Stimulated activated naive CD4-positive, alpha-beta T cell (primary cell): ENCODE data around the gene COA8.

Experiments
- DNase-seq, 6 experiments: peaks; one replicate each; lab custom pipeline; 2025; lab: John Stamatoyannopoulos, UW

The COA8 gene

DNA sequence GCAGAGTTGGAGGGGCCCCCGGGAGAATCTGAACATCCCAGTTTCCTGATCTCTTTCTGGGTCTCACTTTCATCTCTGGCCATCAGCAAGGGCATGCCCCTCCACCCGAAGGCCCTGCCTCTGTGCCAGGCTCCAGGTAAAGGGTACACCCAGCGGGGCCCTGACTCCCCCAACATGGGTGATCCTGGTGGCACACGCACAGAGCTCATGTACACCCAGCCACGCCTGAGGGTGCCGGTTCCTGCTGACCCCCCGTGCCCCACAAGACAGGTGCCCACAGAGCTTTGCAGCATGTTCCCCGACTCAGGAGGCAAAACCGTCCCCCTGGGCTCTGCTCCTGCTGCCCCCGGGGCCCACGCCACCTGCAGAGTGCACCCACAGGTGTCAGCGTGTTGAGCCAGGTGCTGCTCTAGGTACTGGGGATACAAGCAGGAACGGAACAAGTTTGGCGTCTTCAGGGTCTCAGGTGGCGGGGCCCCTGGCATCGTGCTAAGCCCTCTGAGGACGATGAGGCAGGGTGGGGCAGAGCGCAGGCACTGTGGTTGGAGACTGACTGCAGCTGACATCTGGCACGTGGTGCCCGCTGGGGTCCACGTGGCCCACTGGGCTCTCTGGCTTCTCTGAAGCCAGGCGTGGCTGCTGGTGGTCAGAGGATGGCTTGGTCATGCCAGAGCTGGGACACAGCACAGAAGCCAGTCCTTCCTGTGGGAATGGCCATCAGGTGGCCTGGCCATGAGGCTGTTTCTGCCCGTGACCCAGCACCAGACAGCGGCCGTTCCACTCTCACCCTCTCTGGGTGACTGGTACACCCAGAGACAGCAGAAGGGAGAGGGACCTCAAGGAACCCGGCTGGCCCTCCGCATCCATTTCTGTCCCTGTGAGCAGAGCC is 14.1 kb upstream of the COA8 start:
- no peak for DNase-seq

DNA sequence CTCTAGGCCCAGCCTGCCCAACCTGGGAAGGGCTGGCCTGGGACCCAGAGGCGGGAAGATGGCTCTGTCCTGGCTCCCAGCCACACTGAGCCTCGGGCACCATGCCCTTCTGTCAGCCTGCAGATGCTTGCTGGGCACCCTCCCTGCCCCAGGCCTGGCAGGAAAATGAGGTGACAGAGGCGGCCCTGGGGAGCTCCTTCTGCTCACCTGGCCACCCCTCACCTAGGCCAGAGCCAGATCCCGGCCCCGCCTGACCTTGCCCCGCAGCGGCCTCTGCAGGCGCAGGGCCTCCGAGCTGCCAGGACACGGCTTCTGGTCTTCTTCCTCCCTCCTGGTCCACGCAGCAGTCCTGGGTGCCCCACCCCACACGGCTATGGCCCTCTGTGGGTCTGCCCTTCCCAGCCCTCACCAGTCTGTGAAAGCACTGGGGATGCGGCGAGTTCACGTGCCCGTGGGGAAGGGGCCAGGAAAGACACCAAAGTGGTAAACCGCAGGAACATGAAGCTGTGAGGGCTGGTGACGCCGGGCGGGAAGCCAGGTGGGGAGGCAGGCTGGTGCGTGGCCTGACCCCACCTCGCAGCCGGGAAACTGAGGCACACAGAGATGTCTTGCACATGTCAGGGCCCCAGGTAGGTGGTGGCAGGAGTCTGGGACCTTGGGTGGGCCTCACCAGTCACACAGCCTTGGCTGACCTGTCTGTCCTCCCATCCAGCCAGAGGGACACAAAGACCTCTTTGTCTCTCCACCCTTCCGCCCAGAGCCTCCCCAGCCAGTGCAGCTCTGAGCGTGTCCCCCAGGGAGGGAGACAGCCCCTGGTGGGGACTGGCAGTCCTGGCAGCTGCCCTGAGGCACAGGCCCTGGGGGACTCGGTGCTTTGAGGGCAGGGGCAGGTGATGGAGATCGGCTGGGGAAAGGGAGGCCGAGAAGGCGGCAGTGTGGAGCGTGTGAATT is 13.1 kb upstream of the COA8 start:
- DNase-seq = no peak

DNA sequence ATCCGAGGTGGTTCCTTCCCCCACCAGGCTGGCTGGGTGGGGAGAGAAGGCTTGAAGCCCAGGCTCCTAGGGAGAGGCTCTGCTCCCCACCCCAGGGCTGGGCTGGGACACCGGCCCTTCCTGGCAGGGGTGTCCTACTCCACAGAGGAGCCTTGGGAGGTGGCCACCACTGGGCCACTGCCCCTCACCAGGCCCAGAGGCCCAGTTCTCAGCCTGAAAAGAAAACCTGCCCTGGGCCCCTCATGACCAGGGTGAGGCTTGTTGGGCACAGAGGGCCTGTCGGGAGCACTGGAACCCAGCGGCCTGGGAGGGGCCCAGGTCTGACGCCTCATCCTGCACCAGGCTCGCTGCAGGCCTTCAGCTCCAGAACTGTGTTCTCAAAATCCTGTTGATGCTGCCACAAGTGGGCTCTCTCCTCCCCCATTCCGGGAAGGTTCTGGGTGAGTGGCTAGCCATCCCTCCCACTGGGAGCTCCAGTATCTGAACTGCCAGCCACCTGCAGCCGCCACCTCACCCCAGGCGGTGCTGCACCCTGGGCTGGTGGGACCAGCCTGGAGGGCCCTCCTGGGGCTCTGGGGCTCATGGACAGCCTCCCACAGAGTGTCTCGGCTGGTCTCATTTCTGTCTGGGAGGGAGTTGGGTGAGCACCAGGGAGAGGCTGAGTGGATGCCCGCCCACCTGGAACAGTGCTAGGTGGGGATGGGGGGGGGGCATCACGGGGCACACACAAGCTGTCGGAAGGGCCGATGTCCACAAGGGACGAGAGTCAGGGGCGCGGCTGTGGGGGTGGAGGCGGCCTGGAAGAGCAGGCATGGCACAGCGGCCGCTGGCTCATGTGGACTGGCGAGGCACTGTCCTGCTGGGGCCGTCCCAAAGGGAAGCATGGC is 12.1 kb upstream of the COA8 start:
- DNase-seq = no peak

DNA sequence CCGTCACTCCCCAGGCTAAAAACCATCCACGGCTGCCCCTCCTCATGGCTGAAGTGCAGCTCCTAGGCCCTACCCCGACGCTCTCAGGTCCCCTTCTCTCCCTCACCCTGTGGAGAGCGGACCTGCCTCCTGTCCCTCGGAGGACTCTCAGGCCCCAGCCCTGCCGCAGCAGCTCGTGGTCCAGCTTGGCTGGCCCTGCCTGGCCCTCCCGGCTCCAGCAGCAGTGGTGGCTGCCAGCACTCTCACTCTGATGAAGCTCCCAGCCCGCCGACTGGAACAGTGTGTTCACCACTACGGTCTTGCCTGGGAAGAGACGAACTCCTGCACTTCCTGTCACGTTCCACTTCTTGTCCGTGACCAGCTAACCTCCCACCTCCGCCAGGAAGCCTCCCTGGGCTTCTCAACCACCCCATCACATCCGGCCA is 11.4 kb upstream of the COA8 start:
- DNase-seq = no peak

DNA sequence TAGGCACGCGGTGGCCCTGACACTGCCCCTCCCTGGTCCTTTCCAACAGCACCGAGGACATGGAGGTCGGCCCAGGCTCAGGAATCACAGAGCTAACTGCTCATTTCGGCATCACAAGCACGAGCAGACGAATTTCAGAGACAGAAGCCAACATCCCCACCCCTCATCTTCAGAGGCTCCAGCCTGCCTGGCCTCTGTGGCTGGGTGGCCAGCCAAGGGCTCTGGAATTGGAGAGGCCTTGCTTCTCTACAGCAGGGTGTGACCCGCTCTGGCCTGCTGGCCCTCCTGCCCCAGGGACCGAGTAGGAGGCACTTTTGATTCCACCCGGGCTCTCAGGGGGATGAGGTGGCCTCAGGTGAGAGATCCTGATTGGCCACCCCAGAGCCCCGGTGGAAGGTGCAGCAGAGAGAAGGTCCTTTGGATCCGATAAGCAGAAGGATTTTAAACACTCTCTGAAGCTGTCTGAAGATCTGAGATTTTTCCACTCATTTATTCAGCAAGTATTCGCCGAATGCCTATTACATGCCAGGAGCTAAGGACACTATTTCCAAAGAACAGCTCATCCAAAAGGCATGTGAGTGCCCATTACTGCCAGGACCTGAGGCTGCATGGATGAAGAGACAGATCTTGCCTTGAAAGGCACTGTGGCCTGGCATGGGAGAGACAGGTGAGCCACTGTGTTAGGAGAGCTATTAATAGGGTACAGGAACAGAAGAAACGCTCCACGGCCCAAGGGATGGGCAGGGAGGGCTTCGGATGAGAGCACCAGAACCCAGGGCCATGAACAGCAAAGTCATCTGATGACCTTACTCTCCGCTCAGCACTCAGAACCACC is 10.5 kb upstream of the COA8 start:
- DNase-seq = no peak

DNA sequence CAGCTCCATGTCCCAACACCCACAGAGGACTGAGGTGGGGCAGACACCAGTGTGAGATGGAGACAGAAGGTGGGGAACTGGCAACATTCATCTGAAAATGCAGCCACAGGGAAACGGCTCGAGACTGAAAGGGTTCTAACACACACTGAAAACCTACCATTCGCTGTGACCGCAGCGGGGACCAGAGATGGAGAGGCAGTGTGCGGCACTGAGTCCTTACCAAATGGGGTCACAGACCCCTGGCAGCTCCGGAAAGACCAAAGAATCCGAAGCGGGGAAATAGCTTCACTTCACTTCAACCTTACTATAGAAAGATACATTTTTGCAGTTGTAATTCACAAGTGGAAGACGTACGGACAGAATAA is 9.9 kb upstream of the COA8 start:
- no peak for DNase-seq

DNA sequence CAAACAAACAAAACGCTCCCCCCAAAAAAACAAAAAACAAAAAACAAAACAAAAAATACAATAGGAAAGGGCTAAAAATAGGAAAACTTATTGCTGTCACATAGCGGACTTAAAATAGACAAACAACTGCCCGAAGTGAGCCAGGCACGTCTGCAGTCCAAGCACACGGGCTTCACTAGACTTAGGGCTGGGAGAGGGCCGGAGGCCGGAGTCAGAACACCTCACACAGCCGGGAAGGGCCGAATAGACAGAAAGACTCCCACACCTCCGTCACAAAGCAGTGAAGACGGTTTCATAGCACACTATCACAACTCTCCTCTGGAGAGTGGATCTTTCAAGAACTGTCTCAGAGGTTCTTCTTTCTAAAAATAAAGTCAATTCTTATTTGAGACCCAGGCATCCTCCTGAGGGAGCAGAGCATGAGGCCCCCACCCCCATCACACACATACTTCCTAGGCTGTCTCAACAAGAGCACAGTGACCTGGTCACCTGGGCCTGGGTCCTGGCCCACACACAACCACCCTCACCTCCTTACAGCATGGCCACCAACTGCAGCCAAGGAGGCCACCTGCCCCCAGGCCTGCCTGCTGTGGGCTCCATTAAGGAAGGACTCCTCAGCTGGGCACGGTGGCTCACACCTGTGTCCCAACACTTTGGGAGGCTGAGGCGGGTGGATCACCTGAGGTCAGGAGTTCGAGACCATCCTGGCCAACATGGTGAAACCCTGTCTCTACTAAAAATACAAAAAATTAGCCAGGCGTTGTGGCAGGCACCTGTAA is 7.0 kb upstream of the COA8 start:
- no peak for DNase-seq

DNA sequence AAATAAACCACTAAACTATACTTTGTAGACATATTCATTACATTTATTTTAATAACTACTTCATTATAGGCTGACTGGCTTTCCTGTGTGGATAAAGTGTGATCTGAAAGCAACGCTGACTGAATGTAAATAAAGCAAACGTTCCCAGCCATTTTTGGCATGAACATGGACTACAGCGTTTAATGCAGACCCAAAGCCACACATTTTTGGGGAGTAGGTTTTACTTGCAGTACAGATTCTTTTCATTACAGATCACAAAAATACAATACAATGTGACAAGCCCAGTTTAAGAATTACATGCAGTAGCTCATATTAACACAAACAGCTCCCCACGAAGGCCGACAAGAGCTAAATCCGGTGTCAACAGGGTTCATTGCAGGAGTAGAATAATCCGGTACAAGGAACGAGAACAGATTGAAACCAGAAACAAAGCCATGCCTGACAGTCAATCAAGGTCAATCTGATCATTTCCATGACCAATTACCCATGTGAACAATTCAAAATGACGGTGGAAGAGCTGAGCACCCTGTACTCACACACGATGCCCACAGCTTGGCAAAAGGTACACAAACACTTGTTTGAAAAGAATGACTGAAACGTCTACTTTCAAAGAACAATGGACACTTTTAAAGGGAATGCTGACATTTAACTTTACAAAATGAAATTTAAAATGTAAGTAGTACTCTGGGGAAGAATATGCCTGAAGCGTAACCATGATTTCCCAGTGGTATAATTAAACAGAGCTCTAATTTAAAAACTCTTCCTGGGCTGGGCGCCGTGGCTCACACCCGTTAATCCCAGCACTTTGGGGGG is 5.6 kb upstream of the COA8 start:
- no peak for DNase-seq

DNA sequence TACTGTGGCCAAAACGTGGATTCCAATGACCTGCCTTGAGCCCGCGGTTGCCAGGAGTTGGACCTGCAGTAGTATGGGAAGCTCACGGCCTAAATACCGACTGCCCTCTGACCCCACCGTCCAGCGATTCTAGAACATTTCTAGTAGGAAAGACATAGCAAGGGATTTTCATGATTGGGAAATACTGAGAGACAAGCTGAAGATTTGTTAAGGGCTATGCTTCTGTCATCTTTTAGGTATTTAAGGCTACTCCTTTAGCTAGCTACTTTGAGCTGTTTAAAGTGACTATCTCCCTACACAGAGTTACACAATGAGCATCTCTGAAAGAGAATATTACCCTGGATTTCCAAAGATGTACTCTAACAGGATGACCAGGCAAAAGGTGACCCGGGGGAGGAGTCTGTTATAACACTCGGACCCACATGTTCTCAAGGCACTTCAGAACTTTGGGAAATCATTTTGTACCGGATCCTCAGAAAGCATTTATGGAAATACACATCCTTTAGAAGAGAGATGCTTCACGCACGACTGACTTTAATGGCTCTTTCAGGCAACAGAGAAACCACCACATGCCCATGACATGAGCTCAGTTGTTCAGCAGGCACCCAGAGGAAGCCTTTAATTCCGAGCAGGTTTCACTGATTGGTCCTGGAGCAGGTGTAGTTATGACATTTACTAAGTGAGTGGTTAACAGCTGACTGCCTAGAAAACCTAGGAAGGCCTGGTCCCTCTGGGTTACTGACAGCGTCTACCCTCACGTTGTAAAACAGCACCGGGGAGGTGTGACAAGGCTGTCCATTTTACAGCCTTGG is 4.5 kb upstream of the COA8 start:
- no peak for DNase-seq

DNA sequence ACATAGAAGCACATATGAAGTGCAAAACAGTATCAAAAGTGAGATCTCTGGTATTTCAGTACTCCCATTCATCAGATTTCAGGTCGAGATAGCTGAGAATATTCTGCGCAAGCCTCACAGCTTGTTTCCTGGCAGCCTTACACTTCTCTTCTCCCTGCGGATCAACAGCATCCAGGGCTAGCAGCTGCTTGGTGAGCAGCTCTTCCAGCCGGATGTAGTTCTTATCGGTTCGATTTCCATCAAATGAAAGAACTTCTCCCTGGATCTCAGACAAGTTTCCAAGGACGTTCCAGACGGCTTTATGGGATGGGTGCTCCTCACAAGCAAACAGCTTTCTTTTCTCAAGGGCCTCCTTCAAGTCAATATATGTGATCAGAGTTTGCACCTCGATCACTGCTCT is 3.0 kb upstream of the COA8 start:
- no peak for DNase-seq

DNA sequence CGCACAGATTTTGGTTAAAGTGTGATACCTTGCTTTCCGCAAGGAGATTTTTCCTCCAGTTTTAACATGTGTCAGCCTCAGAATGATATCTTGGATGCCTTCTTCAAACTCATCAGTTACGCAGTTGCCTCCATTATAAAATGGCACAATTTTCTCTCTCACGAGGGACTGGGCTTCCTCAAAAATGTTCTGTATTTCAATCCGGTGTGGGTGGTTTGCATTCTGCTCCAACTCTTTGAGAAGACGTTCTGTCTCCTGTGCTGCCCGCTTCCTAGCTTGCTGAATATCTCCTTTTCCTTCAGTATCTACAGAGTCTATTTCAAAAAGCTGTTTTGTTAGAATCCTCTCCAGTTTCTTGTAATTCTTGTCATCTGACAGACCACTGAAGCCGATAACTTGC is 2.1 kb upstream of the COA8 start:
- no peak for DNase-seq

DNA sequence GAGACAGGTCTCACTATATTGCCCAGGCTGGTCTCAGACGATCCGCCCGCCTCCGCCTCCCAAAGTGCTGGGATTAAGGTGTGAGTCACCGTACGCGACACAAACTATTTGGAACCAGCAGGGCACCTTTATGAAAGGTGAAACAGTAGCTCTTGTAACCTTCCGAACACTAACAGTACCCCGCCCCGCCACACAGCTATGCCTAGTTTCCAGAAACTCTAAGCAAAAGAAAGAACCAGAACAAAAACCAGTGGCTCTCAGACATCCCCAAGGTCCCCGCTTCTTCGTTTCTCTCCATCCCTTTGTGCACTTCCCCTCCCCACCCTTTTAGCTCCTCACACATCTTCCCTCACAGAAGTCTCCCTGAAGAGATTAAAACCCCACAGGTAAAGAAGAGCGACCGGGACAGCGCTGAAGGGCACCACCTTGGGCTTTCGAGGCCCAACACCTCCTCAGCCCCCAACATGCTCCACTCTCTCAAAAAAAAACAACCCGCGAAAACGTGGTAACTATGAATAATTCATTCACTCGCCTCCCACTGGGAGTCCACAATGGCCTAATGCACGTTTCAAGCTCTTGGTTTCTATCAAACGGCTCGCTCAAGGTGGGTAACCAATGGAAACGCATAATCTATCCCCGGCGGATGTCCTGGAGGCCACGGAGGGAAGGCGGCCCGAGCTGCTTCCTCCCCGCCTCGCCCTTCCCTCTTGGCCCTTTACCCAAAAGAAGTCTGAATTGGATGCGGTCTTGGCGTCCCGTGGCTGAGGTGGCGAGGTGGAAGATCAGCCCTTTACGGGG is 1.2 kb upstream of the COA8 start:
- DNase-seq = peak in 4 of 6 experiments; percentile 21 to 53 (median 36)

DNA sequence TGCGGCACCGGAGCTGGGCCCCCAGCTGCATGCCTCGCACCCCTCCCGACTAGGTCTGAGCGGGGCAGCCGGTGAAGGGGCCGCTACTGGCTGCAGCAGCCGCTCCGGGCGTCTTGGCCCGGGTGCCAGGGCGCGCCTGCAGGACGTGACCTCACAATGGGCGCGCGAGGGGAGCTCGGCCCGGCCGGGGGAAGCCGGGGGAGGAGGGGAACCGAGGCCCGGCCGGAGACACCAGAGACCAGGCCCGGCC is 656 bp upstream of the COA8 start:
- no peak for DNase-seq

DNA sequence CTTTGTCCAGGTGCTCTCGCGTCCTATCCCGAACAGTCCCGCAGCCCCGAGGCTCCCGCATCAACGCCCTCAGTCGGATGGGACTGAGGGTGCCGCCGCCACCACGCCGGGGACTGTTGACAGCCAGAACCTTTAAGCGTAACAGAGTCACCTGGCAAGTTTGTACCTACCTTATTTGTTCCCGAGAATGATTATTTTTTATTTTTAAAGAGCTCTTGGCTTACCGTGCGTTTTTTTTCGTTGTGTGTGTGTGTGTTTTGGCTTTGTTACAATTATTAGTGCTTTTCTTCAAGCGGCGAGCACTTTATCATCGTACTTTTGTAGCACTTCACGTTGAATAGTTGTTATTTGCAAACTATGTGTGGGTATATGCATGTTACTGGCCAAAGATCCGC is 463 bp downstream of the COA8 start:
- DNase-seq = no peak

DNA sequence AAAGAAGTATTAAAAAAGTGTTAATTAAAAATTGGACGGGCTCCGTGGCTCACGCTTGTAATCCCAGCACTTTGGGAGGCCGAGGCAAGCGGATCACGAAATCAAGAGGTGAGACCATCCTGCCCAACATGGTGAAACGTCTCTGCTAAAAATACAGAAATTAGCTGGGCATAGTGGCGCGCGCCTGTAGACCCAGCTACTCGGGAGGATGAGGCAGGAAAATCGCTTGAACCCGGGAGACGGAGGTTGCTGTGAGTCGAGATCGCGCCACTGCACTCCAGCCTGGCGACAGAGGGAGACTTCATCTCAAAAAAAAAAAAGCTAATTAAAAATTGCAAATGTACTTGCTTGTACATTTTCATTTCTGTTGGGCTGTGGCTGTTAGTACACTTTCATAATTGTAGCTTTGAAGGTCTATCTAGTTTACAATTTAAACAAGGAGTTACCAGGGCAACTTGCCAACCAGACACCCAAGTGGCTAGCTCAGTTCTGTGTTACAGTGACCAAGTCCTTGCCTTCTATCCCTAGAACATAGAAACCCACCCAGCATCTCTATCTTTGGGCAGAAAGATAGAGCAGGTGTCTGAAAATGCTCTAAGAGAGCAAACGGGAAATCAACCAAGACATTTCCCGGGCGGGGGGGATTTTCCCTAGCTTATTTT is 1.2 kb downstream of the COA8 start:
- DNase-seq = no peak

DNA sequence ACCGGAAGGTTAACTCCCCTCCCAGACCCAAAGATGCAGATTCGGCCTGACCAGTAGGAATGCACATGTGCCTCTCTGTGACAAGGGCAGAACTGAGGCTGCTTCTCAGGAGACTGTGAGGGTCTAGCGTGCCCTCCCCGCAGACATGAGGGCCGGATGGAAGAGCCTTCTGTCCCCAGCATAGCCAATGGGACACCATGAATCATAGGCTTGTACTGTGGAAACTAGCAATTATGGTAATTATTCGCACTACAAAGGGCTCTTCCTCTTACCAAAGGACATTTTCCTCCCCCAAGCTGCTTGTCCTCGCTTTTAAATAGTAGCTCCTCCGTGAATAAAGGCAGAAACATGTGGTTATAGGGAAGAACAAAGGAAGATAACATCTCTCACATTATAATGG is 6.2 kb downstream of the COA8 start:
- DNase-seq = no peak

DNA sequence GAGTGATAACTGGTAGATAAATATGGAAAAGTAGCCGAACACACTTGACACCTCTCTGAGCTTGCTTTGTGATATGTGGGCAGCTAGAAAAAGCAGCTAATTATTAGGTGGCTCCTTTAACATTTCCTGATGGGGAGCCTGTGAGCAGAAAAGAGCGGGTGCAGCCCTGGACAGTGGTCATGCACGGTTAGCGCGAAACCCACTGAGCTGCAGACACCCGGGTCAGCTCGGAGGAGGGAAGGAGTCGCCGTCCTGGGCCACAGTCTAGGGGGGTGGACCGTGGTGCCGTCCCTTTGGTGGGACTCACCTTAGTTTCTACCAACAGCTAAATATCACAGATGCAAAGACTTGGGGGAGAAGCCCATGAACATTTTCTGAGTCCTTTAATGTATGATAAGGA is 6.6 kb downstream of the COA8 start:
- no peak for DNase-seq

DNA sequence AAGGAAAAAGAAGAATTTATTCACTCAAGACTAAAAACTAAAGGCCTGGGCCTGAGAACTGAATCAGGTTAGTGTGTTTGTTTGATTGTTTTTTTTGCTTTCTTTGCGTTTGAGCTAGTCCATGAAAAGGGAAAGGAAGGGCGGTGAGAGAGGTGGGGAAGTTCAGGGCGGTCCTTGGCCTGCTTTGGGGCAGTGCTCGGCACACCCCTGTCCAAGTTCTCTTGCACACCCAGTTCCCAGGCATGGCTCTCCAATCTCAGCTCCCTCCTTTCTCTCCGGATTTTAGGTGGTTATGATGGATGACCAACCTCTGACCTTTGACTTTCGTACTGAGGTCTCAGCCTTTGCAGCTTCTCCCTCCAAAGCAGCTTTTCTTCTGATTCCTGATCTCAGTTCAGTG is 11.3 kb downstream of the COA8 start:
- no peak for DNase-seq
